IPS-18a (cell line): ENCODE measurements around the gene P2RX7.

Experiments
- H3K27ac ChIP-seq: one replicate; pipeline ENCODE4 v1.5.1; 2013; ENCODE audit warnings: low read length
- H3K27me3 ChIP-seq: one replicate; pipeline ENCODE4 v1.6.1; 2013; ENCODE audit warnings: mild to moderate bottlenecking, low read length; ENCODE audit not compliant: control insufficient read depth, insufficient read depth
- H3K36me3 ChIP-seq: one replicate; pipeline ENCODE4 v1.6.1; 2013; ENCODE audit warnings: low read depth, low read length; ENCODE audit not compliant: control insufficient read depth
- H3K4me1 ChIP-seq: one replicate; pipeline ENCODE4 v1.6.1; 2013; ENCODE audit warnings: low read depth, low read length; ENCODE audit not compliant: control insufficient read depth
- H3K4me3 ChIP-seq: one replicate; pipeline ENCODE4 v1.5.1; 2013; ENCODE audit warnings: low read length
- H3K9ac ChIP-seq: one replicate; pipeline ENCODE4 v1.6.1; 2013; ENCODE audit warnings: mild to moderate bottlenecking, low read length, moderate library complexity
- H3K9me3 ChIP-seq: one replicate; pipeline ENCODE4 v1.6.1; 2013; ENCODE audit warnings: low read depth, low read length; ENCODE audit not compliant: control insufficient read depth

P2RX7 gene

GRCh38 chr12:121124402-121125109, 8.1 kb upstream of the P2RX7 start:
- H3K27me3 ChIP-seq: no peaks in the 10 kb centered on the region
- no peak overlapping the region for H3K9ac ChIP-seq
- H3K27ac ChIP-seq: no peak overlapping the region
- H3K4me1 ChIP-seq: no peaks in the 10 kb centered on the region
- no peaks in the 10 kb centered on the region for H3K36me3 ChIP-seq
- no peaks in the 10 kb centered on the region for H3K9me3 ChIP-seq
- H3K4me3 ChIP-seq: no peak overlapping the region

GRCh38 chr12:121127501-121127900, 5.2 kb upstream of the P2RX7 start:
- Histone ChIP-seq H3K9me3 (no peaks in the 10 kb centered on the region), H3K27ac (no peak overlapping the region), H3K27me3 (no peaks in the 10 kb centered on the region), H3K9ac (no peak overlapping the region), H3K36me3 (no peaks in the 10 kb centered on the region), H3K4me1 (no peaks in the 10 kb centered on the region), H3K4me3 (no peak overlapping the region)

GRCh38 chr12:121128908-121129810, 3.5 kb upstream of the P2RX7 start:
- Histone ChIP-seq H3K4me1 (peaks cover 7% of the 10 kb centered on the region), H3K27me3 (no peaks in the 10 kb centered on the region), H3K27ac (no peak overlapping the region), H3K9me3 (no peaks in the 10 kb centered on the region), H3K4me3 (no peak overlapping the region), H3K36me3 (no peaks in the 10 kb centered on the region), H3K9ac (no peak overlapping the region)

- no peak overlapping the region for H3K9ac ChIP-seq
- no peak overlapping the region for H3K4me3 ChIP-seq
- no peaks in the 10 kb centered on the region for H3K27me3 ChIP-seq
- H3K4me1 ChIP-seq: peaks cover 7% of the 10 kb centered on the region
- no peaks in the 10 kb centered on the region for H3K9me3 ChIP-seq
- no peak overlapping the region for H3K27ac ChIP-seq
- H3K36me3 ChIP-seq: no peaks in the 10 kb centered on the region
Observed at GRCh38 chr12:121129811-121130147, 2.9 kb upstream of the P2RX7 start.

GRCh38 chr12:121130866-121131373, 1.8 kb upstream of the P2RX7 start:
- Histone ChIP-seq H3K36me3 (no peaks in the 10 kb centered on the region), H3K27me3 (no peaks in the 10 kb centered on the region), H3K4me3 (no peak overlapping the region), H3K9me3 (no peaks in the 10 kb centered on the region), H3K4me1 (peaks cover 7% of the 10 kb centered on the region), H3K27ac (no peak overlapping the region), H3K9ac (no peak overlapping the region)

GRCh38 chr12:121131941-121132341, 735 bp upstream of the P2RX7 start:
- Histone ChIP-seq H3K4me1 (peaks cover 7% of the 10 kb centered on the region), H3K36me3 (no peaks in the 10 kb centered on the region), H3K27ac (no peak overlapping the region), H3K9me3 (no peaks in the 10 kb centered on the region), H3K9ac (no peak overlapping the region), H3K4me3 (no peak overlapping the region), H3K27me3 (no peaks in the 10 kb centered on the region)

GRCh38 chr12:121133838-121134237, 1.2 kb downstream of the P2RX7 start:
- Histone ChIP-seq H3K4me1 (peaks cover 7% of the 10 kb centered on the region), H3K9me3 (no peaks in the 10 kb centered on the region), H3K9ac (no peak overlapping the region), H3K27me3 (no peaks in the 10 kb centered on the region), H3K36me3 (no peaks in the 10 kb centered on the region), H3K27ac (no peak overlapping the region), H3K4me3 (peak overlapping the region; percentile 67)

- Histone ChIP-seq H3K27me3 (no peaks in the 10 kb centered on the region), H3K36me3 (no peaks in the 10 kb centered on the region), H3K4me1 (peaks cover 7% of the 10 kb centered on the region), H3K4me3 (no peak overlapping the region), H3K9ac (no peak overlapping the region), H3K9me3 (no peaks in the 10 kb centered on the region), H3K27ac (no peak overlapping the region)
Observed at GRCh38 chr12:121135320-121135719, 2.6 kb downstream of the P2RX7 start.

- Histone ChIP-seq H3K4me3 (no peak overlapping the region), H3K27me3 (no peaks in the 10 kb centered on the region), H3K9ac (no peak overlapping the region), H3K4me1 (peaks cover 7% of the 10 kb centered on the region), H3K27ac (no peak overlapping the region), H3K9me3 (no peaks in the 10 kb centered on the region), H3K36me3 (no peaks in the 10 kb centered on the region)
Observed at GRCh38 chr12:121137512-121137911, 4.8 kb downstream of the P2RX7 start.

GRCh38 chr12:121138284-121138683, 5.6 kb downstream of the P2RX7 start:
- Histone ChIP-seq H3K27ac (no peak overlapping the region), H3K4me1 (peaks cover 1% of the 10 kb centered on the region), H3K9me3 (no peaks in the 10 kb centered on the region), H3K27me3 (no peaks in the 10 kb centered on the region), H3K9ac (no peak overlapping the region), H3K36me3 (no peaks in the 10 kb centered on the region), H3K4me3 (no peak overlapping the region)

GRCh38 chr12:121139286-121139685, 6.6 kb downstream of the P2RX7 start:
- H3K36me3 ChIP-seq: no peaks in the 10 kb centered on the region
- no peaks in the 10 kb centered on the region for H3K9me3 ChIP-seq
- H3K4me1 ChIP-seq: no peaks in the 10 kb centered on the region
- no peak overlapping the region for H3K27ac ChIP-seq
- no peak overlapping the region for H3K4me3 ChIP-seq
- H3K27me3 ChIP-seq: no peaks in the 10 kb centered on the region
- no peak overlapping the region for H3K9ac ChIP-seq
